HG03097 (cell line): ENCODE results near the gene GET4.
"Not testable (repeated sequence)": the region's sequence is repeated elsewhere in the genome, so short reads cannot be mapped to it uniquely, and the experiment has no call there.

Experiments used
- ATAC-seq: cut with Tn5 transposase; IDR thresholded peaks from one replicate; pipeline ENCODE4 v1.9.1; 2021; ENCODE audit not compliant: unreplicated experiment, low FRiP score

GET4 gene

GRCh38 chr7:844514-844913 is 31.8 kb upstream of the GET4 start:
- ATAC-seq, result no peak

- no peak for ATAC-seq
Measured at GRCh38 chr7:845091-845490, 31.3 kb upstream of the GET4 start.

DNA sequence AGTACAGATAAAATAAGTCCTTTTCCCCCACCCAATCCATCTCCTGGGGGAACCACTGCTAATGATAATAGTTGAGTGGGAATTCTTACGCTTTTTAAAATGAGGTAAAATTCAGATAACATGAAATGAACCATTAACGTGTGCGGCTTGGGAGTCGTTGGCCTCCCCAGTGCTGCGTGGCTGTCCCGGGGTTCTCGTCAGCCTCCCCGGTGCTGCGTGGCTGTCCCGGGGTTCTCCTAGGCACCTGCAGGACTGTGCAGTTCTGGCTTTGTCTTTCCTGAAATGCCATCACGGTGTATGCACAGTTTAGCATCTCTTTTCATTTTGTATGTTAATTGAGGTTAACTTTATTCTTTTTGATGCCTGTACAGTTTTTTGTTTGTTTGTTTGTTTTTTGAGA is 30.6 kb upstream of the GET4 start:
- no peak for ATAC-seq

- ATAC-seq, result not testable (repeated sequence)
Measured at GRCh38 chr7:846958-847650, 29.2 kb upstream of the GET4 start.

GRCh38 chr7:847728-848127 is 28.6 kb upstream of the GET4 start:
- not testable (repeated sequence) for ATAC-seq

DNA sequence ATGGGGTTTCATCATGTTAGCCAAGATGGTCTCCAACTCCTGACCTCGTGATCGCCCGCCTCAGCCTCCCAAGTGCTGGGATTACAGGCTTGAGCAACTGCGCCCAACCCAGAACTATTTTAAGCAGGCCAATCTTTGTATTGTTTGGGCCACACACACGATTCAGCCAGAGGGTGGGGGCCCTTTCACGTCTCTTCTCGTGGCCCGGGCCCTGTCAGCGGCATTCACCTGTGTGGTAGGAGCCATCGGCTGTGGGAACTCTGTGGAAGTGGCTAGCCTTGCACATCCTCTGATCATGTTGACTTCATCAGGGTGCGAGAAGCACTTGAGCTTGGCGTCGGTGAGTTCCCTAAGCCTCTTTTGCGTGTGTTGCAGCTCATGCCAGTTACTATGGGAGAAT is 27.2 kb upstream of the GET4 start:
- no peak for ATAC-seq

- ATAC-seq, result no peak
Measured at GRCh38 chr7:849781-850180, 26.6 kb upstream of the GET4 start.

DNA sequence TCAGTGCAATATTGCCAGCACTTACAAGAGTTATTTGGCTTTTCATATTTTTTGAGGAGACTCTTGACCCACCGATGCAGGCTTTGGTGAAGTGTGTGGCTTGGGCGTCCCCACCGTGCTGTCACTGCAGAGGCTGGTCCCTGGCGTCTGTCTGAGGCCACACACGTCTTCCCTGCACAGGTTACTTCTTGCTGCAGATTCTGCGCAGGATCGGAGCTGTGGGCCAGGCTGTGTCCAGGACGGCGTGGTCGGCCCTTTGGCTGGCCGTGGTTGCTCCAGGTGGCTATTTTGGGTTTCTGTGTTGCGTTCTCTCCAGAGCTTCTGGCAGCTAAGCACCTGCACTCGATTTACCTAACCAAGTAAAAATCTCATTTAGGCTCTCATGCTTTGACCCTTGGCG is 25.1 kb upstream of the GET4 start:
- ATAC-seq, result no peak

- ATAC-seq, result no peak
Measured at GRCh38 chr7:853366-854117, 22.8 kb upstream of the GET4 start.

DNA sequence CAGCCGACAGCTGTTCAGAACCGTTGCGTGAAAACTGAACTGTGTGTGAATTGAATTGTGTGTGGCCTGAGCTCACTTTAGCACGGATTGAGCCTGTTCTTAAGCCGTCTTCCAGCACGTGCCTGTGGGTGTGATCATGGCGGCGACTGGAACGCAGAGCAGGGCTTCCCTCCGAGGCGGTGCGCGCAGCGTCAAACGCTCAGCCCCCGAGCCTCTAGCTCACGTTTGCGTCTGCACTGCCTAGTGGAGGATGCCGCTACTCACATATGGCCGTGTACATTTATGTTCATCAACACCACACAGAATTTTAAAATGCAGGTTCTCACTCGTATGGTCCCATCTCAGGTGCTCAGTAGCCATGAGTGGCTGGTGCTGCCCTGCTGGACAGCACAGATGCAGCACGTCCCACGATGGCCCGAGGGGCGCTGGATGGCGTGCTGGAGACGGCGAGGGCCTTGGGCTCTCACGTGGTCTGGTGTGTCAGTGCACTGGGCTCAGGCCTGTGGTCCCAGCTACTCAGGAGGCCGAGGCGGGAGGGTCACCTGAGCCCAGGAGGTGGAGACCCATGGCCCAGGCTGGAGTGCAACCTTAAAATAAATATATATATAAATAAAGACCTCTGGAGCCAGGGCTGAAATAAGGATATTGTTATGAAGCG is 22.1 kb upstream of the GET4 start:
- no peak for ATAC-seq

- no peak for ATAC-seq
Measured at GRCh38 chr7:855686-856369, 20.5 kb upstream of the GET4 start.

DNA sequence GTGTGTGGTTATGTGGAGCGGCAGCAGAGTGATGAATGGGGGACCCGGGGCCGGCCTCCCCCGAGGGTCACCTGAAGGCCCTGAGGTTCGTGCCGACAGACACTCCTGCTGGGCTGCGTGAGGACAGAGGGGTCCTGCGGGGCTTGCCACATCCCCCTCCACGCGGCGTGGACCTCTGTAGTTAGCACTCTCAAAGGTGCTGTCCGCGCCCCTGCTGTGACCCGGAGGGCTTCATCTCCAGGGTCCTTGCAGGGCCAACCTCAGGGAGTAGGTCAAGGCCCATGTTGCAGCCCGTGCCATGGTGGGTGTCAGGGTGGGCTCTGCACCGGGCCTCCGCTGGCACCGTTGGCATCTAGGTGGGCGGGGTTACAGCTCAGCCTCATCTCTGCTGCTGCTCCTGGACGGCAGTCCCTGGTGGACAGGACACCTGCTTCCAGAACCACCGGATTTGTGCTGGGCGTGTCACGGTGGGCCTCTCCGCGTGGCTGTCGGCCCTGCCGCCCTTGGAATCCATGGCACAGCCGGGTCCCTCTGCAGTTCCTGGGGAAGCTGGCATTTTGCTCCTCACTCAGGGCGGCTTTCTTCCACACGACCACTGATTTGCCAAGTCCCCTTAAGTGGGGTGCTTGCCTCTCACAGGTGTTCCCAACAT is 19.8 kb upstream of the GET4 start:
- no peak for ATAC-seq

GRCh38 chr7:857661-858060 is 18.7 kb upstream of the GET4 start:
- no peak for ATAC-seq

DNA sequence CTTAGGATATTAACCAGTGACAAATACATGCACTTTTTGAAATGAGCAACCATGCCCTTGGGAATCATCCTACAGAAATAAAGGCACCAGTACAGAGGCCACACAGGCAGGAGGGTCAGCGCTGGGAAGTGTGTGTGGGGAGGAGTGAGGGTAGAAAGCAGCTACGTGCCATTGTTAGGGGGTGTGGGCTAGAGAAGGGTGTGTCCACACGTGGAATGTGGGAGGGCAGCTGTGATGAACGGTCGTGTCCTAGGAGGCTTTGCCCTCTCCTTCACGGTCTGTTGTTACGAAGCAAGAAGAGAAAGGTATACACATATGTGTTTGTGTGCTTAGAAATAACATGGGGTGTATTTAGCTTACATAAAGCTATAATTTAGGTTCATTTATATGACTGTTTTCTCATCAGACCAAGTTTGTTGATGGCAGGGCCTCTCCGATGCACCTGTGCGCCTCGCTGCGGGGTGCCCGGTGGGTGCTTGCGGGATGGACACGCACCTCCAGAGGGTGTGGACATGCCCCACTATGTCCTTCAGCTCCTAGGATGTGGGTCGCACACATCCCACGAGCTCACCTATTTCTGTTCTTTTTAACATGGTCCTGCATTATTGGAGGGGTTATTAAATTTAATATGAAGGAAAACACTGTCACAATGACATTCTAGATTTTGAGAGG is 16.9 kb upstream of the GET4 start:
- no peak for ATAC-seq

- ATAC-seq, result no peak
Measured at GRCh38 chr7:860149-860548, 16.2 kb upstream of the GET4 start.

DNA sequence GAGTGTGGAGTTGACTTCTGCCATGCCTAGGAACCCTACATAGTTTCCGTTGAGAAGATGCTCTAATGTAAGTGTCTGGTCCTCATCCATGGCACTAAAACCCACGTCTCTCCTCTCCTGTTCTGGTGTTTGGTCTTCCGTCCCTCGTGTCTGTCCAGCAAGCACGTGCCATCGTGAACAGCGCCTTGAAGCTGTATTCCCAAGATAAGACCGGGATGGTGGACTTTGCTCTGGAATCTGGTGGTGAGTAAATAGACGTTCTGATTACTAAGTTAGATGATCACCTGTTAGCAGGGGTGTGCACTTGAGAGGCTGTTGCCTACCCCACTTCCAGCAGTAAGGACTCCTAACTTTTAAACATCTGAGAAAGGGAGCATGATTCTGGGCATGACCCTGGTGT is 15.1 kb upstream of the GET4 start:
- ATAC-seq, result no peak

- ATAC-seq, result no peak
Measured at GRCh38 chr7:862157-862556, 14.2 kb upstream of the GET4 start.

GRCh38 chr7:863106-863505 is 13.2 kb upstream of the GET4 start:
- ATAC-seq, result no peak

GRCh38 chr7:865921-866320 is 10.4 kb upstream of the GET4 start:
- ATAC-seq, result no peak

GRCh38 chr7:867001-867405 is 9.4 kb upstream of the GET4 start:
- ATAC-seq, result no peak
